Neuronal stem cell (in vitro differentiated cells): ENCODE results near the gene NUBPL.
A peak's percentile ranks its signal among the peaks of the same experiment; 100 is the strongest.

Experiments used
- DNase-seq: peaks from one replicate; pipeline ENCODE4 v3.0.0-alpha.2; 2013; ENCODE audit warnings: low spot score
- H2AFZ ChIP-seq: one replicate; pipeline ENCODE4 v1.6.1; 2013; ENCODE audit warnings: mild to moderate bottlenecking, low read length, inconsistent platforms
- H2AK5ac ChIP-seq: 2 replicates; pipeline ENCODE4 v1.6.1; 2013; ENCODE audit warnings: low read depth, mild to moderate bottlenecking, inconsistent platforms, low read length, moderate library complexity, mixed read lengths
- H2BK120ac ChIP-seq: 2 replicates; pipeline ENCODE4 v1.6.1; 2013; ENCODE audit warnings: low read depth, mild to moderate bottlenecking, inconsistent platforms, low read length, moderate library complexity, mixed read lengths
- H2BK12ac ChIP-seq: one replicate; pipeline ENCODE4 v1.6.1; 2013; ENCODE audit warnings: low read length, inconsistent platforms
- H2BK15ac ChIP-seq: 2 replicates; pipeline ENCODE4 v1.6.1; 2013; ENCODE audit warnings: mild to moderate bottlenecking, low read length, inconsistent platforms, mixed read lengths
- H2BK5ac ChIP-seq: one replicate; pipeline ENCODE4 v1.6.1; 2013; ENCODE audit warnings: inconsistent platforms, mild to moderate bottlenecking, low read length, moderate library complexity
- H3K14ac ChIP-seq: one replicate; pipeline ENCODE4 v1.6.1; 2013; ENCODE audit warnings: low read length, inconsistent platforms
- H3K18ac ChIP-seq: 2 replicates; pipeline ENCODE4 v1.6.1; 2013; ENCODE audit warnings: low read length, inconsistent platforms
- H3K23ac ChIP-seq: 2 replicates; pipeline ENCODE4 v1.6.1; 2013; ENCODE audit warnings: low read depth, mild to moderate bottlenecking, mixed read lengths, low read length, inconsistent platforms; ENCODE audit not compliant: poor library complexity
- H3K27ac ChIP-seq: replicated peaks from 3 replicates; pipeline ENCODE4 v1.5.1; 2013; ENCODE audit warnings: low read length, inconsistent platforms
- H3K27me3 ChIP-seq, 3 experiments: 2 replicates each; pipeline ENCODE4 v1.6.1; 2013; ENCODE audit warnings: low read length in 3 of 3, mild to moderate bottlenecking in 2 of 3, inconsistent platforms in 1 of 3, low read depth in 1 of 3, mixed read lengths in 1 of 3, moderate library complexity in 1 of 3; ENCODE audit not compliant: control insufficient read depth in 3 of 3, insufficient read depth in 3 of 3
- H3K36me3 ChIP-seq, 2 donors: replicated peaks in 1 of 2; 2 replicates each; pipeline ENCODE4 v1.6.1; 2013; ENCODE audit warnings: low read length in 2 of 2; ENCODE audit not compliant: control insufficient read depth in 2 of 2, insufficient read depth in 2 of 2
- H3K4ac ChIP-seq: 2 replicates; pipeline ENCODE4 v1.6.1; 2013; ENCODE audit warnings: inconsistent platforms, mild to moderate bottlenecking, low read length, moderate library complexity
- H3K4me1 ChIP-seq, 2 donors: 1 replicate in 1 of 2; 2 replicates in 1 of 2; pipeline ENCODE4 v1.6.1; 2013; ENCODE audit warnings: low read length in 2 of 2, low read depth in 1 of 2; ENCODE audit not compliant: control insufficient read depth in 2 of 2, insufficient read depth in 1 of 2
- H3K4me2 ChIP-seq: one replicate; pipeline ENCODE4 v1.6.1; 2013; ENCODE audit warnings: mild to moderate bottlenecking, low read length, inconsistent platforms; ENCODE audit not compliant: insufficient read depth, poor library complexity, severe bottlenecking
- H3K4me3 ChIP-seq, 2 donors: 2 replicates each; pipeline ENCODE4 v1.5.1; 2013; ENCODE audit warnings: low read length in 2 of 2, mild to moderate bottlenecking in 2 of 2, inconsistent platforms in 1 of 2, moderate library complexity in 1 of 2
- H3K79me1 ChIP-seq: one replicate; pipeline ENCODE4 v1.6.1; 2013; ENCODE audit warnings: low read depth, mild to moderate bottlenecking, inconsistent platforms, low read length, moderate library complexity
- H3K9ac ChIP-seq: one replicate; pipeline ENCODE4 v1.6.1; 2013; ENCODE audit warnings: mild to moderate bottlenecking, low read depth, low read length, inconsistent platforms; ENCODE audit not compliant: poor library complexity
- H3K9me3 ChIP-seq, 2 donors: replicated peaks in 1 of 2; 2 replicates each; pipeline versions ENCODE3 to v1.6.1; 2013; ENCODE audit warnings: low read length in 2 of 2, mild to moderate bottlenecking in 2 of 2, inconsistent platforms in 1 of 2, low read depth in 1 of 2, mixed read lengths in 1 of 2, moderate library complexity in 1 of 2; ENCODE audit not compliant: control insufficient read depth in 2 of 2, insufficient read depth in 1 of 2
- H4K8ac ChIP-seq: one replicate; pipeline ENCODE4 v1.6.1; 2013; ENCODE audit warnings: low read depth, mild to moderate bottlenecking, inconsistent platforms, low read length, moderate library complexity
- H4K91ac ChIP-seq: one replicate; pipeline ENCODE4 v1.6.1; 2013; ENCODE audit warnings: low read length, low read depth, mild to moderate bottlenecking, inconsistent platforms; ENCODE audit not compliant: poor library complexity
- WGBS, 2 donors: extraction: QIAGEN DNeasy Blood & Tissue Kit; methylation state at CpG; one replicate each; pipeline ENCODE4 v1.1.7; 2013; ENCODE audit warnings: missing lambda C conversion rate in 2 of 2, mixed read lengths in 1 of 2; ENCODE audit not compliant: insufficient read length in 2 of 2, insufficient replicate concordance in 1 of 2; ENCODE audit errors: extremely low coverage in 2 of 2; 5-methylcytosine and 5-hydroxymethylcytosine counted together

NUBPL gene

GRCh38 chr14:31530136-31530535, 31.1 kb upstream of the NUBPL start:
- H3K4me1 ChIP-seq, result no peaks in the 10 kb centered on the region
- no CpG with 5 or more reads among the region's 7 CpGs for WGBS, 2 donors
- H3K4me3 ChIP-seq, result no peak overlapping the region

GRCh38 chr14:31536201-31536960, 24.8 kb upstream of the NUBPL start:
- Histone ChIP-seq H3K36me3 (no peaks in the 10 kb centered on the region), H3K4ac (no peak overlapping the region), H2BK15ac (no peak overlapping the region), H2BK12ac (no peak overlapping the region), H3K4me1 (no peaks in the 10 kb centered on the region), H3K18ac (no peak overlapping the region), H3K4me2 (no peak overlapping the region), H2BK5ac (no peak overlapping the region), H2AFZ (no peak overlapping the region), H3K79me1 (no peaks in the 10 kb centered on the region), H3K23ac (no peak overlapping the region), H3K4me3 (no peak overlapping the region), H2AK5ac (no peak overlapping the region), H2BK120ac (no peak overlapping the region), H3K27ac (no peak overlapping the region), H4K8ac (no peak overlapping the region), H4K91ac (no peak overlapping the region), H3K9me3 (no peaks in the 10 kb centered on the region), H3K14ac (no peak overlapping the region), H3K9ac (no peak overlapping the region), H3K27me3 (peaks cover 0 to 15% (median 0%) of the 10 kb centered on the region in 3 experiments)
- no peak for DNase-seq
- no CpG with 5 or more reads among the region's 5 CpGs for WGBS, 2 donors

More at GRCh38 chr14:31530136-31530535, 31.1 kb upstream of the NUBPL start:
- H4K91ac ChIP-seq, result no peak overlapping the region
- no peak overlapping the region for H2AFZ ChIP-seq
- H3K27ac ChIP-seq, result no peak overlapping the region
- no peak overlapping the region for H2BK5ac ChIP-seq
- H3K14ac ChIP-seq, result no peak overlapping the region
- no peak overlapping the region for H2AK5ac ChIP-seq
- no peak overlapping the region for H2BK15ac ChIP-seq
- H3K9me3 ChIP-seq, result no peaks in the 10 kb centered on the region
- H3K18ac ChIP-seq, result no peak overlapping the region
- H2BK120ac ChIP-seq, result no peak overlapping the region
- H3K4me2 ChIP-seq, result no peak overlapping the region
- no peak overlapping the region for H3K23ac ChIP-seq
- DNase-seq, result no peak
- H2BK12ac ChIP-seq, result no peak overlapping the region
- no peaks in the 10 kb centered on the region for H3K79me1 ChIP-seq
- no peak overlapping the region for H4K8ac ChIP-seq
- H3K27me3 ChIP-seq, result no peaks in the 10 kb centered on the region
- H3K36me3 ChIP-seq, result no peaks in the 10 kb centered on the region
- no peak overlapping the region for H3K4ac ChIP-seq
- H3K9ac ChIP-seq, result no peak overlapping the region

GRCh38 chr14:31541702-31542101, 19.5 kb upstream of the NUBPL start:
- no peak overlapping the region for H3K23ac ChIP-seq
- no peak for DNase-seq
- no peak overlapping the region for H4K91ac ChIP-seq
- no peak overlapping the region for H3K4me2 ChIP-seq
- H2BK12ac ChIP-seq, result no peak overlapping the region
- H3K14ac ChIP-seq, result no peak overlapping the region
- H2AFZ ChIP-seq, result no peak overlapping the region
- H3K9me3 ChIP-seq, result no peaks in the 10 kb centered on the region
- H2BK5ac ChIP-seq, result no peak overlapping the region
- no peak overlapping the region for H3K9ac ChIP-seq
- H3K18ac ChIP-seq, result no peak overlapping the region
- no peak overlapping the region for H2BK15ac ChIP-seq
- H4K8ac ChIP-seq, result no peak overlapping the region
- no peak overlapping the region for H3K4me3 ChIP-seq
- H2AK5ac ChIP-seq, result no peak overlapping the region
- H3K79me1 ChIP-seq, result no peaks in the 10 kb centered on the region
- H3K27ac ChIP-seq, result no peak overlapping the region
- H3K4me1 ChIP-seq, result no peaks in the 10 kb centered on the region
- no peak overlapping the region for H2BK120ac ChIP-seq
- H3K27me3 ChIP-seq, result peaks cover 0 to 13% (median 0%) of the 10 kb centered on the region in 3 experiments
- no CpG with 5 or more reads among the region's 1 CpG for WGBS, 2 donors
- no peaks in the 10 kb centered on the region for H3K36me3 ChIP-seq
- no peak overlapping the region for H3K4ac ChIP-seq

DNA sequence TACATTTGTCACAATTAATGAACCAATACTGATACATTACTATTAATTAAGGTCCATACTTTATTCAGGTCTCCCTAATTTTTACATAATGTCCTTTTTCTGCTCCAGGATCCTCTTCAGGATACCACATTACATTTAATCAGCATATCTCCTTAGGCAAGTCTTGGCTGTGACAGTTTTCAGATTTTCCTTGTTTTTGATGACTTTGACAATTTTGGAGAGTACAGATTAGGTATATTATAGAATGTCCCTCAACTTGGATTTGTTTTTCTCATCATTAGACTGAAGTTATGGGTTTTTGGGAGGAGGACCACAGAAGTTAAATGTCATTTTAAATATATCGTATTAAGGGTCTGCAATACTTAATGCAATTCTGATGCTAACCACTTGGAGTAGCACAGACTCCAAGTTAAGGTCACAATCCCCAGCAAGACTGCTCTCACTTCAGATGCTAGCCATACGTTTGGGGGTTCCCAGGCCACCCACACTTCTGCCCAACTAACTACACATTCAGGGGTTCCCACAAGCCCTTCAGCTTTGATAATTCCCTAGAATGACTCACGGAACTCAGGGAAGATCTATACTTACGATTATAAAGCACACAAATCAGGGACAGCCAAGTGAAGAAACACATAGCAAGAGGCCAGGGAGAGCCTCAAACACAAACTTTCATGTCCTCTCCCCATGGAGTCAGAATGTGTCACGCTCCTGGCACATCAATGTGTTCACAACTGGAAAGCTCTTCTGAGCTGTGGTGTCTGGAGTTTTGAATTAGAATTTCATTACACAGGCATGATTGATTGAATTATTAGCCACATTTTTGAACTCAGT, 17.0 kb upstream of the NUBPL start:
- no peak overlapping the region for H2BK120ac ChIP-seq

More for the DNA sequence above, 17.0 kb upstream of the NUBPL start:
- DNase-seq, result no peak
- no peak overlapping the region for H3K4me3 ChIP-seq
- no peaks in the 10 kb centered on the region for H3K4me1 ChIP-seq
- no peaks in the 10 kb centered on the region for H3K9me3 ChIP-seq
- no peak overlapping the region for H3K27ac ChIP-seq
- H4K8ac ChIP-seq, result no peak overlapping the region
- no peak overlapping the region for H2BK5ac ChIP-seq
- WGBS, 2 donors, result no CpG with 5 or more reads among the region's 5 CpGs
- no peak overlapping the region for H3K18ac ChIP-seq
- no peak overlapping the region for H3K4ac ChIP-seq
- H3K27me3 ChIP-seq, result peaks cover 0 to 3% (median 0%) of the 10 kb centered on the region in 3 experiments
- no peak overlapping the region for H4K91ac ChIP-seq
- no peaks in the 10 kb centered on the region for H3K36me3 ChIP-seq
- no peak overlapping the region for H2AK5ac ChIP-seq
- no peak overlapping the region for H3K9ac ChIP-seq
- no peak overlapping the region for H3K23ac ChIP-seq
- H2AFZ ChIP-seq, result peak overlapping the region; percentile 77
- no peak overlapping the region for H2BK15ac ChIP-seq
- H3K79me1 ChIP-seq, result no peaks in the 10 kb centered on the region
- H3K14ac ChIP-seq, result no peak overlapping the region
- no peak overlapping the region for H2BK12ac ChIP-seq
- H3K4me2 ChIP-seq, result no peak overlapping the region
